MCF 10A (cell line): Measurements from ENCODE around the gene RUBCNL. TPM values are rescaled to one million over a fixed set of nuclear protein-coding genes. Genes with fewer than 3 reads are reported as not detected.
"Not testable (repeated sequence)": the region's sequence is repeated elsewhere in the genome, so short reads cannot be mapped to it uniquely, and the experiment has no call there.

ENCODE experiments used
- Bru-seq: library from RNA; stranded (reverse); fragments of 400-500 nt; gene quantifications from one replicate; lab custom pipeline; 2021; lab: Mats Ljungman, UMichigan
- BruChase-seq, 2 experiments: library from RNA; stranded (reverse); fragments of 400-500 nt; gene quantifications; one replicate each; lab custom pipeline; 2021; lab: Mats Ljungman, UMichigan
- BruUV-seq: library from RNA; stranded (reverse); fragments of 400-500 nt; replicated peaks from 2 replicates; lab custom pipeline; 2021; lab: Mats Ljungman, UMichigan
- CTCF ChIA-PET: fragments of 300-600 bp; sonication (Branson Sonifier 250); formaldehyde crosslinking; extraction: SDS; loops from one replicate; lab custom pipeline; 2021; ENCODE audit warnings: antibody characterized with exemption, inconsistent platforms; lab: Yijun Ruan, JAX
- POLR2A ChIA-PET: fragments of 300-600, 350-650 bp; sonication (Branson Sonifier 250); formaldehyde crosslinking; extraction: SDS; loops from one replicate; lab custom pipeline; 2020; ENCODE audit warnings: antibody characterized with exemption, inconsistent platforms; lab: Yijun Ruan, JAX
- DNase-seq: peaks from one replicate; pipeline ENCODE4 v3.0.0-alpha.2; 2018; ENCODE audit not compliant: unreplicated experiment
- H3K27ac Mint-ChIP-seq: one replicate; pipeline ENCODE4 v1.8.0; 2022; ENCODE audit warnings: mild to moderate bottlenecking, low read depth, mixed read lengths; ENCODE audit not compliant: unreplicated experiment
- H3K27me3 Mint-ChIP-seq: one replicate; pipeline ENCODE4 v1.8.0; 2022; ENCODE audit warnings: mixed read lengths; ENCODE audit not compliant: insufficient read depth, unreplicated experiment
- H3K36me3 Mint-ChIP-seq: one replicate; pipeline ENCODE4 v1.8.0; 2022; ENCODE audit warnings: mild to moderate bottlenecking, moderate library complexity, mixed read lengths; ENCODE audit not compliant: insufficient read depth, unreplicated experiment
- H3K4me1 Mint-ChIP-seq: one replicate; pipeline ENCODE4 v1.8.0; 2022; ENCODE audit warnings: mixed read lengths; ENCODE audit not compliant: insufficient read depth, unreplicated experiment
- H3K4me3 Mint-ChIP-seq: one replicate; pipeline ENCODE4 v1.8.0; 2022; ENCODE audit warnings: mild to moderate bottlenecking, moderate library complexity, mixed read lengths; ENCODE audit not compliant: unreplicated experiment
- H3K9me3 Mint-ChIP-seq: one replicate; pipeline ENCODE4 v1.8.0; 2022; ENCODE audit warnings: mixed read lengths; ENCODE audit not compliant: unreplicated experiment
- CTCF ChIP-seq: fragments of 200-600 bp; IDR thresholded peaks from one replicate; pipeline ENCODE4 v1.8.0; 2022; ENCODE audit warnings: antibody characterized with exemption, mild to moderate bottlenecking; ENCODE audit not compliant: unreplicated experiment
- intact Hi-C: fragments of 100-400 bp; cut with micrococcal nuclease; formaldehyde crosslinking; loops from 2 replicates; pipeline ENCODE4 v1.14.1; 2022
- long read RNA-seq: library from polyadenylated mRNA; stranded (forward); transcript quantifications from one replicate; pipeline ENCODE4 v2.0.0, GENCODE V29; 2022
- total RNA-seq: library from RNA; stranded (reverse); gene quantifications from 2 replicates; pipeline ENCODE4 v1.2.3, GENCODE V29; 2022

RUBCNL gene, protein sequence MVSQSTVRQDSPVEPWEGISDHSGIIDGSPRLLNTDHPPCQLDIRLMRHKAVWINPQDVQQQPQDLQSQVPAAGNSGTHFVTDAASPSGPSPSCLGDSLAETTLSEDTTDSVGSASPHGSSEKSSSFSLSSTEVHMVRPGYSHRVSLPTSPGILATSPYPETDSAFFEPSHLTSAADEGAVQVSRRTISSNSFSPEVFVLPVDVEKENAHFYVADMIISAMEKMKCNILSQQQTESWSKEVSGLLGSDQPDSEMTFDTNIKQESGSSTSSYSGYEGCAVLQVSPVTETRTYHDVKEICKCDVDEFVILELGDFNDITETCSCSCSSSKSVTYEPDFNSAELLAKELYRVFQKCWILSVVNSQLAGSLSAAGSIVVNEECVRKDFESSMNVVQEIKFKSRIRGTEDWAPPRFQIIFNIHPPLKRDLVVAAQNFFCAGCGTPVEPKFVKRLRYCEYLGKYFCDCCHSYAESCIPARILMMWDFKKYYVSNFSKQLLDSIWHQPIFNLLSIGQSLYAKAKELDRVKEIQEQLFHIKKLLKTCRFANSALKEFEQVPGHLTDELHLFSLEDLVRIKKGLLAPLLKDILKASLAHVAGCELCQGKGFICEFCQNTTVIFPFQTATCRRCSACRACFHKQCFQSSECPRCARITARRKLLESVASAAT
- 0.37 and 1.2 TPM in 2 replicates for total RNA-seq
- Bru-seq, nascent RNA: percentile 30 among the genes with signal in this experiment
- percentile 23 among the genes with signal in this experiment for BruChase-seq, experiment 1, labeled RNA remaining after a 6-hour chase
- percentile 31 among the genes with signal in this experiment for BruChase-seq, experiment 2, labeled RNA remaining after a 2-hour chase
- long read RNA-seq, partial matches to known transcripts: 0 of 2 reads
- long read RNA-seq, other reads (novel, unspliced or antisense): 2 of 2 reads

DNA sequence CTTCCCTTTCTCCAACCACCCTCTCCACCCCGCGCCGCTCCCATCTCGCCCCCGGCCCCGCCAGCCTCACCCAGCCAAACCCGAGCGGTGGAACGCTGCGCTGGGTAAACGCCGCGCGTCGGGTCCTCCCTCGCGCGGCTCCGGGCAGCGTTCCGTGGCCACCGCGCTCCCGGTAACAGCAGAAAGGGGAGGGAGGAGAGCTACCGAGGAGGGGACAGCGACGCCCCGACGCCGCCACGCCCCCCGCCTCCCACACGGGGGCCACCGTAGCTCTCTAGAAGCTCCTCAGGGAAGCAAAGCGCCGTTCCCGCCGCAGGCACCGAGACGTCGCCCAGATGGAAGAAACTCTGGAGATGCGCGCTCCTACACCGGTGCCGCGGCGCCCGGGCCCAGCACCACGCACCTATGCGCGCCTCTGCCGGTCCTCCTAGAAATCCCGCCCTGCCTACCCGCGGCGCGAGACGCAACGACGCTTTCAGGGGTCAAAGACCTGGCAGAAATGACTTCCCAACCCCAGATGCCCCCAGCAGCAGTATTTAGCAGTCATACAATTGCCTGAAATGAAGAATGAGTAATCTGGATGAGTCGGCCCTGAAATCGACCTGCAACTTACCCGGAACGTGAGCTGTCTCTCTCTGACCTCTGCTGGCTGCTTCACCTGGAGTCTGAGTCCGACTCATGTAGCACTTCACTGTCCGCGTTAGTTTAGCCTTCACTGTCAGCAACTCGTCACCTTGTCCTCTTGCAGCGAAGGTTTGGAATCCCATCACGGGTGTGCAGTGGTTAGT, at the start of gene RUBCNL:
TSS of gene RUBCNL (minus strand) at position 189 of the 788 bp plus-strand sequence. CDS start 14,777 bp downstream, outside the sequence.
- intact Hi-C loops: loop anchor here (1.0 kb wide), 1 partner anchor 66 kb away; no protein-coding TSS in a partner anchor
- H3K27ac Mint-ChIP-seq: no peak within 1 kb of the TSS
- peaks cover 19% of the 10 kb centered on the region for H3K27me3 Mint-ChIP-seq
- ChIA-PET CTCF (interaction anchor here (0.5 to 1.4 kb wide), 5 partner anchors 12 to 345 kb away, joined by 3 to 4 read pairs (median 4); no protein-coding TSS in a partner anchor), POLR2A (interaction anchor here (0.6 kb wide), 1 partner anchor 163 kb away, joined by 3 read pairs; no protein-coding TSS in a partner anchor)
- H3K9me3 Mint-ChIP-seq: no peaks in the 10 kb centered on the region
- no TSS peak for BruUV-seq
- DNase-seq: peak; percentile 68
- TF ChIP-seq CTCF: no peak
- no peaks in the 10 kb centered on the region for H3K36me3 Mint-ChIP-seq
- H3K4me1 Mint-ChIP-seq: peaks cover 7% of the 10 kb centered on the region
- peak within 1 kb of the TSS; percentile 62 for H3K4me3 Mint-ChIP-seq

GRCh38 chr13:46429558-46429957, 42.5 kb upstream of the RUBCNL start:
- POLR2A ChIA-PET, H3K9me3 Mint-ChIP-seq, H3K36me3 Mint-ChIP-seq, H3K27ac Mint-ChIP-seq, DNase-seq, H3K4me3 Mint-ChIP-seq, intact Hi-C loops, H3K4me1 Mint-ChIP-seq, BruUV-seq: not testable (repeated sequence)
- CTCF ChIA-PET: interaction anchor here (0.6 kb wide), 1 partner anchor 713 kb away, joined by 3 read pairs; no protein-coding TSS in a partner anchor
- H3K27me3 Mint-ChIP-seq: peaks cover 19% of the 10 kb centered on the region

DNA sequence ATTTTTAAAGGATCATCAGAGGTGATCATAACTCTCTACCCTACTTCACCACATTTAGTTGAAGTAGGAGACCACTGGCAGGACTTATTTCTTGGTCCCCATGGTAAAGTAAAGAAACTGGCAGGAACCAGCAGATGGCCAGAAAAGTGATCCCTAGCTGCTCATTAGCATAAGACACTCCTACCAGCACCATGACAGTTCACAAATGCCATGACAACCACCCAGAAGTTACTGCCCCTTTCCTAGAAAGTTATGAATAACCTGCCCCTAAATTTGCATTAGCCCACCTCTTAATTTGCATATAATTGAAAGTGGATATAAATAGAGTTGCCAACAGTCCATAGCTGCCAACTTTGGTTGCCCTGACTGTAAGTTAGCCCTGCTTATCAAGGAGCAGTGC, 18.4 kb upstream of the RUBCNL start:
- BruUV-seq: no TSS peak
- CTCF ChIA-PET: interaction anchor here (0.7 kb wide), 1 partner anchor 201 kb away, joined by 3 read pairs; no protein-coding TSS in a partner anchor
- POLR2A ChIA-PET: interaction anchor here (0.8 kb wide), 1 partner anchor 51 kb away, joined by 3 read pairs; no protein-coding TSS in a partner anchor

More for the DNA sequence above, 18.4 kb upstream of the RUBCNL start:
- Mint-ChIP-seq H3K4me3 (no peak overlapping the region), H3K9me3 (peaks cover 3% of the 10 kb centered on the region), H3K27ac (no peak overlapping the region), H3K4me1 (no peaks in the 10 kb centered on the region), H3K36me3 (no peaks in the 10 kb centered on the region), H3K27me3 (peaks cover 35% of the 10 kb centered on the region)
- DNase-seq: no peak
- no peak for TF ChIP-seq CTCF
- intact Hi-C loops: no loop called here
